Ecto neural progenitor cell (in vitro differentiated cells): ENCODE measurements around the gene RNF151.
"Not testable (repeated sequence)": the region's sequence is repeated elsewhere in the genome, so short reads cannot be mapped to it uniquely, and the experiment has no call there.

Experiments
- DNase-seq: peaks from one replicate; pipeline ENCODE4 v3.0.0-alpha.2; 2018; ENCODE audit warnings: low spot score

RNF151 gene

GRCh38 chr16:2008009-2008526 is 41.4 kb downstream of the RNF151 start:
- no peak for DNase-seq

DNA sequence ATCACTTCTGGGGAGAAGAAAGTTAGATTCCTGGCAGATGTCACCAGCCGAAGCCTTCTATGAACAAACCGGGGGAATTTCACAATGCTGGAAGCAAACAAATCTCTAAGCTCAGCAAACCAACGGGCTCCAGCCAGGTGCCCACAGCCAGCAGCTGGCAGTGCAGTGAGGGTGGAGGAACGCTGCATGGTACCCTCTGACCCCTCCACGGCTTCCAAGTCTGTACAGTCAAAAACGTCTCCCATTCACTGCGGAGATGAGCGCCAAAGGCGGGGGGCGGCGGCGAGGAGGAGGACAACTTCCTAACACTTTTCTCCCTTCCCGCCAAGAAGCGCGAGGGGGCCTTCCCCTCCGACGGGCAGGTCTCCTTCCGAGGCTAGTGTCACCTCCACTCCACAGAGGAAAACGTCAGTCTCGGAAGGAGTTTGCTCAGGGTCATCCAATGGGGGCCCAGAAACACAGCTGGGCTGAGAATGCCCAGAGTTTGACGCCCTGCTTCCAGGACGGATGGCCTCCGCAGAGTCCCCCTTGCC is 42.0 kb downstream of the RNF151 start:
- no peak for DNase-seq

GRCh38 chr16:2009164-2009711 is 42.6 kb downstream of the RNF151 start:
- DNase-seq = no peak

DNA sequence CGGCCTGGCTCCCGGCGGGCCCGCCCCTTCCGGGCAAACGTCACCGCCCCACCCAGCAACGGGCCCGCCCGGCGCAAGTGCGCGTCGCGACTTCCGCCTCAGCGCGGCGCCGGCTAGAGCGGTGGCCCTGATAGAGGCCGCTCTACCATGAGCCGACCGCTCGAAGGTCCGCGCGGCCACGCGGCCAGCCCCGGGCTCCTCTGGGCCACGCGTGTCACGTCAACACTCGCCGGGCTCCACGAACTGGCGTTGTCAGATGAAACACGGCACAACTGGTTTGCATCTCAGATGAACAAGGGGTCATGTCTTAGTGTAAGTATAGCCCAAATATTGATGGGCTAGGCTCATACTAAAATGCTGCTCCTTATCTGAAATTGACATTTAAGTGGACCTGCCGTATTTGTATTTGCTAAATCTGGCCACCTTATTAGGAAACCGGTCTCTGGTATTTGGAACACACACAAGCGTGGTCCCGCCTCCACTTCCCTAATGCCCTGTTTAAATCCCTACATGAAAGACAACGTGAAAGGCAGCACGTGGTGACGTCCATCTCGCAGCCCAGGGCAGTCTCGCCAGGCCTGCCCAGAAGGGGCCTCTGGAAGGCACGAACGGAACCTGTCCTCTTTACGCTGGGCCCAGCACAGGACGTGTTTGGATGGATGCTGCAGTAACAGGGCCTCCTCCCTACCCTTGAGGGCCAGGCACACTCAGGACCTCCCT is 43.3 kb downstream of the RNF151 start, which contains the start of gene ZNF598:
Gene ZNF598, minus strand, starts transcription at position 31 of the 720 bp plus-strand sequence.
- DNase-seq = peak; percentile 88

GRCh38 chr16:2011726-2012125 is 45.1 kb downstream of the RNF151 start:
- not testable (repeated sequence) for DNase-seq

DNA sequence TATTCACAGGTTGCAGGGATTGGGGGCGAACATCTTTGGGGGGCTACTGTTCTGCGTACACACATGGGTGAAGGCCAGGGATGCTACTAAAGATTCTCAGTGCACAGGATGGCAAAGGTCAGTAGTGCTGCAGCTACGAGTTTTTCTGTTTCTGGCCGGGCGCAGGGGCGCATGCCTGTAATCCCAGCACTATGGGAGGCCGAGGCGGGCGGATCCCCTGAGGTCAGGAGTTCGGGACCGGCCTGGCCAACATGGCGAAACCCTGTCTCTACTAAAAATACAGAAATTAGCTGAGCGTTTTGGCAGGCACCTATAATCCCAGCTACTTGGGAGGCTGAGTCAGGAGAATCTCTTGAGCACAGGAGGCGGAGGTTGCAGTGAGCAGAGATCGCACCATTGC is 46.9 kb downstream of the RNF151 start:
- no peak for DNase-seq

- DNase-seq = no peak
Observed at GRCh38 chr16:2015117-2015946, 48.7 kb downstream of the RNF151 start.

- no peak for DNase-seq
Observed at GRCh38 chr16:2015947-2016208, 49.2 kb downstream of the RNF151 start.

DNA sequence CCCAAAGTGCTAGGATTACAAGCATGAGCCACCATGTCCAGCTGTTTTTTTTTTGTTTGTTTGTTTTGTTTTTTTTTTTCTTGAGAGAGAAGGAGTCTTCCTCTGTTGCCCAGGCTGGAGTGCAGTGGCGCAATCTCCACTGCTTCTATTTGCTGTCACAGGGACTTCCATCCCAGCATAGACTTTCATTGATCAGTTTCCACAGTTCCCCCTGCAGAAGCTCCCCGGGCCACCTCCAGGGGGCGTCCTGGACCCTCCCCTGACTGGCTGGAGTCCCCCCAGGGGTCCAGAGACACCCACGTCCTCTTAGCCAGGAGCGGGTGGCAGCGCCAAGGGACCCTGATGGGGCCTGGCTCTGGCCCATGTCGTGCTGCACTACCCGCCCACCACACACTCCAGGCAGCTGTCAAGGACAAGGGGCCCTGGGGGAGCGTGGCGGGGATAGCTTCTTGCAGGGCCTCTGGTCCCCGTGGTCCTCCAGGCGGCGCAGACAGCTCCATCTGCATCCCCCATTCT is 49.8 kb downstream of the RNF151 start:
- DNase-seq = no peak
